SK-N-SH (cell line): ENCODE measurements around the gene ADAMTS9. TPM values are rescaled to one million over a fixed set of nuclear protein-coding genes. Genes with fewer than 3 reads are reported as not detected.
A peak's percentile ranks its signal among the peaks of the same experiment; 100 is the strongest.

Experiments
- CTCF ChIA-PET: fragments of 300-600, 350-600 bp; formaldehyde crosslinking; extraction: SDS; loops from one replicate; lab custom pipeline; 2021; lab: Yijun Ruan, JAX
- POLR2A ChIA-PET: fragments of 350-600 bp; sonication (Branson Sonifier 250); formaldehyde crosslinking; extraction: SDS; loops from one replicate; lab custom pipeline; 2020; ENCODE audit warnings: antibody characterized with exemption, inconsistent platforms; lab: Yijun Ruan, JAX
- DNase-seq: peaks from one replicate; pipeline ENCODE4 v3.0.0; 2012
- H2AFZ ChIP-seq: fragments of 200-600 bp; sonication (generic); 2 replicates; pipeline ENCODE4 v1.8.1; 2016; ENCODE audit warnings: antibody characterized with exemption, mild to moderate bottlenecking, low read depth
- H3F3A ChIP-seq: fragments of 200-600 bp; sonication (generic); replicated peaks from 2 replicates; pipeline ENCODE3; 2016; ENCODE audit warnings: antibody characterized with exemption, mild to moderate bottlenecking; ENCODE audit not compliant: insufficient read depth
- H3K27ac ChIP-seq, 2 experiments: fragments of 200-500 bp in 1 of 2; fragments of 200-600 bp in 1 of 2; sonication (Bioruptor generic) in 1 of 2; sonication (generic), shearing (Covaris generic) in 1 of 2; 2 replicates each; pipeline versions ENCODE4 v1.5.1 to v1.6.1; 2014 to 2016; ENCODE audit warnings: low read depth in 2 of 2, inconsistent platforms in 1 of 2, low read length in 1 of 2, mild to moderate bottlenecking in 1 of 2, mixed read lengths in 1 of 2
- H3K27me3 ChIP-seq: fragments of 200-600 bp; sonication (generic), shearing (Covaris generic); 2 replicates; pipeline ENCODE4 v1.6.1; 2016; ENCODE audit warnings: mixed run types; ENCODE audit not compliant: insufficient read depth
- H3K36me3 ChIP-seq, 2 experiments: fragments of 200-500 bp in 1 of 2; fragments of 200-600 bp in 1 of 2; sonication (Bioruptor generic) in 1 of 2; sonication (generic) in 1 of 2; replicated peaks in 1 of 2; 2 replicates each; pipeline versions ENCODE3 to v1.5.1; 2014 to 2016; ENCODE audit warnings: low read length in 1 of 2, mild to moderate bottlenecking in 1 of 2; ENCODE audit not compliant: insufficient read depth in 2 of 2, control insufficient read depth in 1 of 2
- H3K4me1 ChIP-seq, 2 experiments: fragments of 200-500 bp in 1 of 2; fragments of 200-600 bp in 1 of 2; sonication (Bioruptor generic) in 1 of 2; sonication (generic), shearing (Covaris generic) in 1 of 2; 2 replicates each; pipeline versions ENCODE4 v1.5.1 to v1.6.1; 2014 to 2016; ENCODE audit warnings: low read depth in 1 of 2, low read length in 1 of 2, mixed run types in 1 of 2; ENCODE audit not compliant: insufficient read depth in 2 of 2, control insufficient read depth in 1 of 2
- H3K4me2 ChIP-seq: fragments of 200-600 bp; sonication (generic), shearing (Covaris generic); 2 replicates; pipeline ENCODE4 v1.6.1; 2017; ENCODE audit warnings: mixed run types
- H3K4me3 ChIP-seq, 2 experiments: fragments of 200-500 bp in 1 of 2; fragments of 200-600 bp in 1 of 2; sonication (Bioruptor generic) in 1 of 2; sonication (generic), shearing (Covaris generic) in 1 of 2; 2 replicates each; pipeline versions ENCODE4 v1.5.1 to v1.8.1; 2014 to 2016; ENCODE audit warnings: low read depth in 2 of 2, inconsistent platforms in 1 of 2, low read length in 1 of 2, mild to moderate bottlenecking in 1 of 2, mixed read lengths in 1 of 2, moderate library complexity in 1 of 2
- H3K79me2 ChIP-seq: fragments of 200-600 bp; sonication (generic); 2 replicates; pipeline ENCODE4 v1.8.1; 2017; ENCODE audit warnings: mild to moderate bottlenecking; ENCODE audit not compliant: insufficient read depth
- H3K9ac ChIP-seq: fragments of 200-600 bp; sonication (generic); 2 replicates; pipeline ENCODE4 v1.6.1; 2017; ENCODE audit warnings: mixed run types
- H3K9me2 ChIP-seq: fragments of 200-600 bp; sonication (generic); 2 replicates; pipeline ENCODE4 v1.6.1; 2017; ENCODE audit warnings: mixed run types
- H3K9me3 ChIP-seq: fragments of 200-600 bp; sonication (generic); 2 replicates; pipeline ENCODE4 v1.6.1; 2017; ENCODE audit warnings: mixed run types, mild to moderate bottlenecking, moderate library complexity
- H4K20me1 ChIP-seq: fragments of 200-600 bp; sonication (generic); 2 replicates; pipeline ENCODE4 v1.6.1; 2017; ENCODE audit warnings: mild to moderate bottlenecking, mixed run types; ENCODE audit not compliant: insufficient read depth
- CHD2 ChIP-seq: fragments of 150-350 bp; IDR thresholded peaks from 2 replicates; pipeline ENCODE4 v1.6.1; 2018; ENCODE audit warnings: low read length; ENCODE audit not compliant: partially characterized antibody
- CTCF ChIP-seq: fragments of 200-600 bp; sonication (generic); IDR thresholded peaks from 2 replicates; pipeline ENCODE4 v1.6.1; 2017; ENCODE audit warnings: antibody characterized with exemption, mild to moderate bottlenecking, moderate library complexity
- ELF1 ChIP-seq: IDR thresholded peaks from 2 replicates; pipeline ENCODE4 v1.4.0; 2012
- FOSL2 ChIP-seq: IDR thresholded peaks from 2 replicates; pipeline ENCODE4 v1.4.0; 2012; ENCODE audit warnings: low read depth, mild to moderate bottlenecking, moderate library complexity, borderline replicate concordance
- GABPA ChIP-seq: IDR thresholded peaks from 2 replicates; pipeline ENCODE4 v1.4.0; 2012; ENCODE audit warnings: low read depth, mild to moderate bottlenecking
- MXI1 ChIP-seq: IDR thresholded peaks from 2 replicates; pipeline ENCODE4 v1.6.1; 2012; ENCODE audit warnings: mild to moderate bottlenecking, low read depth, low read length, improper control_type of control experiment
- NRF1 ChIP-seq: IDR thresholded peaks from 2 replicates; pipeline ENCODE4 v1.6.1; 2012; ENCODE audit warnings: low read depth, mild to moderate bottlenecking, low read length
- REST ChIP-seq: IDR thresholded peaks from 2 replicates; pipeline ENCODE4 v1.6.1; 2012; ENCODE audit warnings: mild to moderate bottlenecking, low read depth, low read length, moderate library complexity
- RXRA ChIP-seq: IDR thresholded peaks from 2 replicates; pipeline ENCODE4 v1.4.0; 2012; ENCODE audit warnings: low read depth, mild to moderate bottlenecking, borderline replicate concordance
- SMC3 ChIP-seq: IDR thresholded peaks from 2 replicates; pipeline ENCODE4 v1.6.1; 2012; ENCODE audit warnings: low read depth, low read length, improper control_type of control experiment
- USF1 ChIP-seq: IDR thresholded peaks from 2 replicates; pipeline ENCODE4 v1.4.0; 2012; ENCODE audit warnings: low read depth, borderline replicate concordance
- whole genome bisulfite sequencing: methylation state at CpG from one replicate; pipeline ENCODE4 v1.1.6; 2017; ENCODE audit warnings: low lambda C conversion rate; 5-methylcytosine and 5-hydroxymethylcytosine counted together
- polyA plus RNA-seq, 3 experiments: library from polyadenylated mRNA; depleted of rRNA; stranded (reverse); fragments of >200 nt; gene quantifications; 2 replicates each; pipeline ENCODE4 v1.2.3, GENCODE V29; 2012

Gene ADAMTS9
- polyA plus RNA-seq, 1 of the 3 experiments (the other 2 are of a cell fraction): 4.1 TPM

GRCh38 chr3:64539451-64540196, 148.2 kb downstream of the ADAMTS9 start:
- POLR2A ChIA-PET: interaction anchor here (1.7 kb wide), 1 partner anchor 145 kb away, joined by 4 read pairs; no protein-coding TSS in a partner anchor
- CTCF ChIA-PET: interaction anchor here (0.7 to 0.8 kb wide), 2 partner anchors 10 to 45 kb away, joined by 3 read pairs; no protein-coding TSS in a partner anchor
- Histone ChIP-seq H3K9me2 (no peaks in the 10 kb centered on the region), H2AFZ (no peak overlapping the region), H3K4me2 (no peak overlapping the region), H3K9ac (no peak overlapping the region), H3K9me3 (no peaks in the 10 kb centered on the region), H3K79me2 (no peaks in the 10 kb centered on the region), H3K4me3 (no peak overlapping the region), H3K27me3 (no peaks in the 10 kb centered on the region), H3K36me3 (peaks cover 6 to 47% of the 10 kb centered on the region in 2 experiments), H3K27ac (peak overlapping the region; percentile 46 to 56; a peak in 3 of 4 replicates), H3K4me1 (peaks cover 5 to 16% of the 10 kb centered on the region in 2 experiments; a peak in 1 of 4 replicates), H3F3A (no peaks in the 10 kb centered on the region), H4K20me1 (no peaks in the 10 kb centered on the region)
- no peak for TF ChIP-seq REST
- TF ChIP-seq CHD2: no peak
- TF ChIP-seq FOSL2: no peak
- no peak for TF ChIP-seq MXI1
- TF ChIP-seq NRF1: no peak
- TF ChIP-seq GABPA: no peak
- TF ChIP-seq CTCF: no peak
- no peak for TF ChIP-seq RXRA
- no peak for TF ChIP-seq ELF1
- TF ChIP-seq SMC3: no peak
- TF ChIP-seq USF1: no peak
- no peak for DNase-seq
- 42% methylated on average over 10 of the region's 10 CpGs for WGBS
